Tibial artery (tissue), 4 donors: Measurements from ENCODE around the gene OTP.
"Not testable (repeated sequence)": the region's sequence is repeated elsewhere in the genome, so short reads cannot be mapped to it uniquely, and the experiment has no call there.

Experiments used
- DNase-seq, 2 donors: peaks; one replicate each; pipeline ENCODE4 v3.0.0-alpha.2; 2019
- H3K27ac ChIP-seq, 2 donors: fragments of 200-600 bp; sonication (generic) in 1 of 2; 1 replicate in 1 of 2; 2 replicates in 1 of 2; pipeline ENCODE4 v1.5.1; 2018 to 2019; ENCODE audit warnings: mild to moderate bottlenecking in 1 of 2
- H3K27me3 ChIP-seq, 2 donors: fragments of 200-600 bp; sonication (generic) in 1 of 2; one replicate each; pipeline versions ENCODE4 v1.5.1 to v1.6.0; 2016 to 2019
- H3K36me3 ChIP-seq, 3 donors: fragments of 200-600 bp; sonication (generic) in 2 of 3; one replicate each; pipeline ENCODE4 v1.5.1; 2016 to 2019; ENCODE audit warnings: mild to moderate bottlenecking in 2 of 3
- H3K4me1 ChIP-seq, 4 donors: fragments of 200-600 bp; sonication (generic) in 2 of 4; 1 replicate in 3 of 4; 2 replicates in 1 of 4; pipeline ENCODE4 v1.5.1; 2016 to 2019
- H3K4me3 ChIP-seq, 2 donors: fragments of 200-600 bp; sonication (generic) in 1 of 2; 1 replicate in 1 of 2; 2 replicates in 1 of 2; pipeline ENCODE4 v1.5.1; 2018 to 2019; ENCODE audit warnings: mild to moderate bottlenecking in 2 of 2
- H3K9me3 ChIP-seq, 3 donors: fragments of 200-600 bp; sonication (generic) in 1 of 3; one replicate each; pipeline ENCODE4 v1.5.1; 2016 to 2019
- CTCF ChIP-seq, 2 experiments: fragments of 200-600 bp in 1 of 2; fragments of 450-650 bp in 1 of 2; IDR thresholded peaks; one replicate each; pipeline ENCODE4 v1.5.1; 2017 to 2019; ENCODE audit warnings: antibody characterized with exemption in 2 of 2, mild to moderate bottlenecking in 1 of 2, moderate library complexity in 1 of 2
- intact Hi-C: fragments of 100-400 bp; cut with DNase I; formaldehyde crosslinking; loops from one replicate; pipeline ENCODE4 v1.15.0; 2023; ENCODE audit warnings: low total_unique reads

OTP gene

GRCh38 chr5:77620405-77620804, 18.1 kb downstream of the OTP start:
- peaks cover 0 to 30% of the 10 kb centered on the region in 2 donors for H3K27me3 ChIP-seq
- intact Hi-C loops: no loop called here

GRCh38 chr5:77616920-77617319, 21.6 kb downstream of the OTP start:
- peaks cover 0 to 20% of the 10 kb centered on the region in 2 donors for H3K27me3 ChIP-seq
- TF ChIP-seq CTCF (IDR thresholded peaks at IDR 0.05): no peak
- no peak for DNase-seq
- H3K36me3 ChIP-seq: no peaks in the 10 kb centered on the region
- intact Hi-C loops: no loop called here
- H3K27ac ChIP-seq: no peak overlapping the region
- no peaks in the 10 kb centered on the region for H3K4me1 ChIP-seq
- H3K9me3 ChIP-seq: no peaks in the 10 kb centered on the region
- H3K4me3 ChIP-seq: no peak overlapping the region

More at GRCh38 chr5:77620405-77620804, 18.1 kb downstream of the OTP start:
- no peak for DNase-seq
- no peak overlapping the region for H3K27ac ChIP-seq
- no peak overlapping the region for H3K4me3 ChIP-seq
- TF ChIP-seq CTCF (IDR thresholded peaks at IDR 0.05): no peak
- H3K36me3 ChIP-seq: no peaks in the 10 kb centered on the region
- H3K9me3 ChIP-seq: no peaks in the 10 kb centered on the region
- no peaks in the 10 kb centered on the region for H3K4me1 ChIP-seq

- H3K9me3 ChIP-seq, H3K4me3 ChIP-seq, H3K27ac ChIP-seq, H3K36me3 ChIP-seq, intact Hi-C loops, H3K4me1 ChIP-seq, H3K27me3 ChIP-seq, DNase-seq: not testable (repeated sequence)
These were observed 29.6 kb downstream of the OTP start for GRCh38 chr5:77608927-77609326.

GRCh38 chr5:77607324-77607723, 31.2 kb downstream of the OTP start:
- no peak for DNase-seq
- Histone ChIP-seq H3K4me3 (no peak overlapping the region), H3K9me3 (no peaks in the 10 kb centered on the region), H3K4me1 (no peaks in the 10 kb centered on the region), H3K27ac (no peak overlapping the region), H3K27me3 (peaks cover 0 to 5% of the 10 kb centered on the region in 2 donors), H3K36me3 (no peaks in the 10 kb centered on the region)
- no peak for TF ChIP-seq CTCF (IDR thresholded peaks at IDR 0.05)
- intact Hi-C loops: no loop called here

GRCh38 chr5:77606279-77606678, 32.2 kb downstream of the OTP start:
- intact Hi-C loops: no loop called here
- Histone ChIP-seq H3K27ac (no peak overlapping the region), H3K4me1 (no peaks in the 10 kb centered on the region), H3K27me3 (peaks cover 0 to 5% of the 10 kb centered on the region in 2 donors), H3K9me3 (no peaks in the 10 kb centered on the region), H3K4me3 (no peak overlapping the region), H3K36me3 (no peaks in the 10 kb centered on the region)
- TF ChIP-seq CTCF (IDR thresholded peaks at IDR 0.05): no peak
- DNase-seq: no peak

GRCh38 chr5:77599679-77600078, 38.8 kb downstream of the OTP start:
- Histone ChIP-seq H3K27me3 (peaks cover 0 to 4% of the 10 kb centered on the region in 2 donors), H3K27ac (no peak overlapping the region), H3K36me3 (no peaks in the 10 kb centered on the region), H3K4me1 (no peaks in the 10 kb centered on the region), H3K4me3 (no peak overlapping the region), H3K9me3 (no peaks in the 10 kb centered on the region)
- no peak for DNase-seq
- intact Hi-C loops: no loop called here
- TF ChIP-seq CTCF (IDR thresholded peaks at IDR 0.05): no peak
